Measurements from ENCODE around the gene KLHL3. TPM values are rescaled to one million over a fixed set of nuclear protein-coding genes. Genes with fewer than 3 reads are reported as not detected.

The KLHL3 gene, protein sequence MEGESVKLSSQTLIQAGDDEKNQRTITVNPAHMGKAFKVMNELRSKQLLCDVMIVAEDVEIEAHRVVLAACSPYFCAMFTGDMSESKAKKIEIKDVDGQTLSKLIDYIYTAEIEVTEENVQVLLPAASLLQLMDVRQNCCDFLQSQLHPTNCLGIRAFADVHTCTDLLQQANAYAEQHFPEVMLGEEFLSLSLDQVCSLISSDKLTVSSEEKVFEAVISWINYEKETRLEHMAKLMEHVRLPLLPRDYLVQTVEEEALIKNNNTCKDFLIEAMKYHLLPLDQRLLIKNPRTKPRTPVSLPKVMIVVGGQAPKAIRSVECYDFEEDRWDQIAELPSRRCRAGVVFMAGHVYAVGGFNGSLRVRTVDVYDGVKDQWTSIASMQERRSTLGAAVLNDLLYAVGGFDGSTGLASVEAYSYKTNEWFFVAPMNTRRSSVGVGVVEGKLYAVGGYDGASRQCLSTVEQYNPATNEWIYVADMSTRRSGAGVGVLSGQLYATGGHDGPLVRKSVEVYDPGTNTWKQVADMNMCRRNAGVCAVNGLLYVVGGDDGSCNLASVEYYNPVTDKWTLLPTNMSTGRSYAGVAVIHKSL
- total RNA-seq (2022; extraction: Qiagen RNA extraction) = 0.09 to 0.28 TPM (median 0.19 TPM) in 5 replicates

GRCh38 chr5:137735555-137736284, at the start of gene KLHL3:
KLHL3 (minus strand) TSS chr5:137736089; CDS start chr5:137735646, 443 bp downstream.

GRCh38 chr5:137754188-137754960, 18.5 kb upstream of the KLHL3 start, which contains the start of gene HNRNPA0:
HNRNPA0 (minus strand) TSS chr5:137754363; CDS start chr5:137754066, 297 bp downstream.

Other genes with a start within 250 kb of the KLHL3 start
- 12.1 to 17.6 TPM (median 17.1 TPM) in 5 replicates for gene SPOCK1, start 236.8 kb downstream of the KLHL3 start, total RNA-seq (2022; extraction: Qiagen RNA extraction)
- 42.4 to 53.0 TPM (median 51.3 TPM) in 5 replicates for gene HNRNPA0, start 18.3 kb upstream of the KLHL3 start, total RNA-seq (2022; extraction: Qiagen RNA extraction)
- gene MYOT, start 131.8 kb upstream of the KLHL3 start, total RNA-seq (2022; extraction: Qiagen RNA extraction) = not detected in 5 replicates
- gene PKD2L2, start 153.4 kb upstream of the KLHL3 start, total RNA-seq (2022; extraction: Qiagen RNA extraction) = 0.07 TPM in 1 of 5 replicates, not detected in the others